Parathyroid adenoma (tissue), 2 donors: ENCODE results near the gene SLC2A5.

Experiments used
- H2AFZ ChIP-seq: fragments of 300-600 bp; sonication (generic); one replicate; pipeline ENCODE4 v1.7.0; 2017; ENCODE audit warnings: antibody characterized with exemption, mild to moderate bottlenecking
- H3K27ac ChIP-seq: fragments of 300-600 bp; sonication (generic); one replicate; pipeline ENCODE4 v1.7.0; 2017
- H3K27me3 ChIP-seq: fragments of 300-600 bp; sonication (generic); one replicate; pipeline ENCODE4 v1.7.0; 2017; ENCODE audit warnings: low read length; ENCODE audit not compliant: control insufficient read depth, insufficient read depth
- H3K36me3 ChIP-seq: fragments of 300-600 bp; sonication (generic); one replicate; pipeline ENCODE4 v1.7.0; 2017; ENCODE audit warnings: low read length; ENCODE audit not compliant: control insufficient read depth, insufficient read depth
- H3K4me1 ChIP-seq: fragments of 300-600 bp; sonication (generic); one replicate; pipeline ENCODE4 v1.7.0; 2017; ENCODE audit warnings: control low read depth
- H3K4me2 ChIP-seq: fragments of 300-600 bp; sonication (generic); one replicate; pipeline ENCODE4 v1.7.0; 2017; ENCODE audit warnings: low read length
- H3K4me3 ChIP-seq: fragments of 300-600 bp; sonication (generic); one replicate; pipeline ENCODE4 v1.7.0; 2017; ENCODE audit warnings: low read depth, low read length
- H3K79me2 ChIP-seq: fragments of 300-600 bp; sonication (generic); one replicate; pipeline ENCODE4 v1.7.0; 2017; ENCODE audit warnings: control low read depth
- H3K9ac ChIP-seq: fragments of 300-600 bp; sonication (generic); one replicate; pipeline ENCODE4 v1.7.0; 2017; ENCODE audit warnings: mild to moderate bottlenecking
- H3K9me3 ChIP-seq: fragments of 300-600 bp; sonication (generic); one replicate; pipeline ENCODE4 v1.7.0; 2017; ENCODE audit warnings: low read length; ENCODE audit not compliant: control insufficient read depth
- CTCF ChIP-seq: fragments of 300-600 bp; sonication (generic); IDR thresholded peaks from one replicate; pipeline ENCODE4 v1.7.0; 2017; ENCODE audit warnings: antibody characterized with exemption, mild to moderate bottlenecking
- donor health status: primary hyperparathyroidism.

Gene SLC2A5

GRCh38 chr1:9039761-9040658, 29.4 kb downstream of the SLC2A5 start:
- H3K36me3 ChIP-seq, result no peaks in the 10 kb centered on the region
- H3K4me3 ChIP-seq, result no peak overlapping the region
- no peaks in the 10 kb centered on the region for H3K27me3 ChIP-seq
- no peak overlapping the region for H2AFZ ChIP-seq
- no peak for TF ChIP-seq CTCF
- no peaks in the 10 kb centered on the region for H3K79me2 ChIP-seq
- no peaks in the 10 kb centered on the region for H3K4me1 ChIP-seq
- H3K9me3 ChIP-seq, result no peaks in the 10 kb centered on the region
- H3K9ac ChIP-seq, result no peak overlapping the region
- no peak overlapping the region for H3K27ac ChIP-seq
- no peak overlapping the region for H3K4me2 ChIP-seq

GRCh38 chr1:9038881-9039760, 30.3 kb downstream of the SLC2A5 start:
- Histone ChIP-seq H3K27me3 (no peaks in the 10 kb centered on the region), H3K36me3 (no peaks in the 10 kb centered on the region), H3K9ac (no peak overlapping the region), H3K4me2 (no peak overlapping the region), H3K79me2 (no peaks in the 10 kb centered on the region), H2AFZ (no peak overlapping the region), H3K4me3 (no peak overlapping the region), H3K4me1 (no peaks in the 10 kb centered on the region), H3K27ac (no peak overlapping the region), H3K9me3 (no peaks in the 10 kb centered on the region)
- no peak for TF ChIP-seq CTCF

- no peak overlapping the region for H3K27ac ChIP-seq
- H3K79me2 ChIP-seq, result no peaks in the 10 kb centered on the region
- no peaks in the 10 kb centered on the region for H3K27me3 ChIP-seq
- H3K9me3 ChIP-seq, result no peaks in the 10 kb centered on the region
- H3K36me3 ChIP-seq, result no peaks in the 10 kb centered on the region
- H3K4me1 ChIP-seq, result no peaks in the 10 kb centered on the region
- no peak overlapping the region for H2AFZ ChIP-seq
- H3K9ac ChIP-seq, result no peak overlapping the region
- no peak for TF ChIP-seq CTCF
- no peak overlapping the region for H3K4me2 ChIP-seq
- no peak overlapping the region for H3K4me3 ChIP-seq
These were observed 31.1 kb downstream of the SLC2A5 start for GRCh38 chr1:9038338-9038650.

- Histone ChIP-seq H2AFZ (no peak overlapping the region), H3K79me2 (no peaks in the 10 kb centered on the region), H3K27ac (no peak overlapping the region), H3K27me3 (no peaks in the 10 kb centered on the region), H3K4me3 (no peak overlapping the region), H3K9ac (no peak overlapping the region), H3K36me3 (no peaks in the 10 kb centered on the region), H3K4me2 (no peak overlapping the region), H3K4me1 (no peaks in the 10 kb centered on the region), H3K9me3 (no peaks in the 10 kb centered on the region)
- TF ChIP-seq CTCF, result no peak
These were observed 31.7 kb downstream of the SLC2A5 start for GRCh38 chr1:9037476-9038337.
